ENCODE results near the gene ATP8A1. TPM values are rescaled to one million over a fixed set of nuclear protein-coding genes. Genes with fewer than 3 reads are reported as not detected.

ATP8A1 gene
- total RNA-seq, 2 donors from 2014 or later: 18.6 to 74.0 TPM

DNA sequence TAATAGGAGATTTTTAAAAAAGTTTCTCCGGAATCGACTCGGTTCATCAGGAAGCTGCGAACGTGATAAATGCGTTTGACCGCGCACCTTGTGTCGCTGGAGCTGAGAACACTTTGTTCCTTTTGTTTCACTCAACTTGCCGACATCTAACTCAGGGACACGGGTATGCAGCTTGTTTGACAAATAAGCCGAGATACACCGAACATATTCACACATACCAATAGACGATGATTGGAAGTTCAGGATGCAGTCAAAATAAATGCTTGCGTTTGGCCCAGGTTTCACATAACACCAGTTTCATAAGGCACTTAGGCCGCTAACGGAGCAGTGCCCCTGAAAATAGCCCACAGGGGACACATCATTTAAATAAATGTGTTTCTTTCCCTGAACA lies 260.5 kb downstream of the ATP8A1 start:
- no peak overlapping the region for H3K27ac ChIP-seq
- H3K36me3 ChIP-seq: no peaks in the 10 kb centered on the region
- H3K4me1 ChIP-seq (replicated peaks): peaks cover 5% of the 10 kb centered on the region
- intact Hi-C loops (cut with DNase I): no loop called here
- H3K4me3 ChIP-seq: no peak overlapping the region
- WGBS: 20% methylated on average over 17 of the region's 17 CpGs
- DNase-seq (ENCODE audit: low spot score): no peak
- peaks cover 15% of the 10 kb centered on the region for H3K27me3 ChIP-seq (replicated peaks; ENCODE audit: insufficient read depth)
- H3K9me3 ChIP-seq: no peaks in the 10 kb centered on the region
- TF ChIP-seq POLR2A (IDR thresholded peaks at IDR 0.05) (no peak), POLR2AphosphoS5 (IDR thresholded peaks at IDR 0.05) (no peak)
- TF ChIP-seq, protein P1, sequence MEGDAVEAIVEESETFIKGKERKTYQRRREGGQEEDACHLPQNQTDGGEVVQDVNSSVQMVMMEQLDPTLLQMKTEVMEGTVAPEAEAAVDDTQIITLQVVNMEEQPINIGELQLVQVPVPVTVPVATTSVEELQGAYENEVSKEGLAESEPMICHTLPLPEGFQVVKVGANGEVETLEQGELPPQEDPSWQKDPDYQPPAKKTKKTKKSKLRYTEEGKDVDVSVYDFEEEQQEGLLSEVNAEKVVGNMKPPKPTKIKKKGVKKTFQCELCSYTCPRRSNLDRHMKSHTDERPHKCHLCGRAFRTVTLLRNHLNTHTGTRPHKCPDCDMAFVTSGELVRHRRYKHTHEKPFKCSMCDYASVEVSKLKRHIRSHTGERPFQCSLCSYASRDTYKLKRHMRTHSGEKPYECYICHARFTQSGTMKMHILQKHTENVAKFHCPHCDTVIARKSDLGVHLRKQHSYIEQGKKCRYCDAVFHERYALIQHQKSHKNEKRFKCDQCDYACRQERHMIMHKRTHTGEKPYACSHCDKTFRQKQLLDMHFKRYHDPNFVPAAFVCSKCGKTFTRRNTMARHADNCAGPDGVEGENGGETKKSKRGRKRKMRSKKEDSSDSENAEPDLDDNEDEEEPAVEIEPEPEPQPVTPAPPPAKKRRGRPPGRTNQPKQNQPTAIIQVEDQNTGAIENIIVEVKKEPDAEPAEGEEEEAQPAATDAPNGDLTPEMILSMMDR (IDR thresholded peaks at IDR 0.05): no peak

DNA sequence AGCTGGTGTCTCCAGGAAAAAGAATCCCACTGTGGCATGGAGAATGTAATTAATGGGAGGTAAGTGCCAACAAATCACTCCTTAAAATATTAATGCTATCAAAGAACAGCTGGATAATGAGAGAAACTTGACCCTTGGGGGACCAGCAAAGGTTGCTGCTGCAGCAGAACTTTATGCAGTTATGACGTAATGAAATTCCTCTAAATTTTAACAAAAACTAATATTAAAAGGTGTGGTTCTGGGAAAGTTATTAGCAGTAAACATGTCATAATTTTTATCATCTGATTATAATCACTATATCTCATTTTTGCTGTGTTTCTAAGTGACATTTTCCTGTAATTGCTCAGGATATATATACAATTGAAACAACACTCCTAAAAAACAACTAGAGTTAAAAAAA lies 261.3 kb downstream of the ATP8A1 start:
- Histone ChIP-seq H3K27ac (no peak overlapping the region), H3K27me3 (replicated peaks; ENCODE audit: insufficient read depth) (peaks cover 15% of the 10 kb centered on the region), H3K9me3 (no peaks in the 10 kb centered on the region), H3K4me1 (replicated peaks) (peaks cover 5% of the 10 kb centered on the region), H3K36me3 (no peaks in the 10 kb centered on the region), H3K4me3 (no peak overlapping the region)
- intact Hi-C loops (cut with DNase I): no loop called here
- TF ChIP-seq POLR2AphosphoS5 (IDR thresholded peaks at IDR 0.05): no peak
- TF ChIP-seq POLR2A (IDR thresholded peaks at IDR 0.05): no peak
- TF ChIP-seq, protein P1 (IDR thresholded peaks at IDR 0.05): no peak
- 94% methylated on average over 1 of the region's 1 CpG for WGBS
- DNase-seq (ENCODE audit: low spot score): no peak

DNA sequence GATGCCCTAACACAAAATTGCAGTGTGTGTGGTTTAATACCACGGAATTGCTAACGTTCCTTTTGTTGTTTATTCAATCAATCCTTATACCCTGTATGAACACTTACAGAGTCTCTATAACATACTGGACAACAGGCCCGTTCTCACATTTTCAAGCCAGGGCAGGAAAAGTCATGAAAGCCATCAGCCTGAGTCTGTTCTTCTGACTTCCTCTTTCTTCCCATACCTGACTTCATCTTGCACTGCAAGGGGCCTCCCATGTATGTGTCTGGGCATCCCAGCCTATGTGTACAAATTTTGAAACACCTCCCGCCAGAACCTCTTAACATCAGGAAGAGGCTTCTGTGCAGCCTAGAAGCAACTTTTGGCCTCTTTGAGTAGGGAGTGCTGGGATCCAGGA lies 264.5 kb downstream of the ATP8A1 start:
- Histone ChIP-seq H3K4me3 (no peak overlapping the region), H3K9me3 (no peaks in the 10 kb centered on the region), H3K27ac (no peak overlapping the region), H3K4me1 (replicated peaks) (no peaks in the 10 kb centered on the region), H3K27me3 (replicated peaks; ENCODE audit: insufficient read depth) (peaks cover 6% of the 10 kb centered on the region), H3K36me3 (no peaks in the 10 kb centered on the region)
- TF ChIP-seq, protein P1 (IDR thresholded peaks at IDR 0.05): no peak
- TF ChIP-seq POLR2AphosphoS5 (IDR thresholded peaks at IDR 0.05) (no peak), POLR2A (IDR thresholded peaks at IDR 0.05) (no peak)
- WGBS: 91% methylated on average over 4 of the region's 4 CpGs
- no peak for DNase-seq (ENCODE audit: low spot score)
- intact Hi-C loops (cut with DNase I): no loop called here

DNA sequence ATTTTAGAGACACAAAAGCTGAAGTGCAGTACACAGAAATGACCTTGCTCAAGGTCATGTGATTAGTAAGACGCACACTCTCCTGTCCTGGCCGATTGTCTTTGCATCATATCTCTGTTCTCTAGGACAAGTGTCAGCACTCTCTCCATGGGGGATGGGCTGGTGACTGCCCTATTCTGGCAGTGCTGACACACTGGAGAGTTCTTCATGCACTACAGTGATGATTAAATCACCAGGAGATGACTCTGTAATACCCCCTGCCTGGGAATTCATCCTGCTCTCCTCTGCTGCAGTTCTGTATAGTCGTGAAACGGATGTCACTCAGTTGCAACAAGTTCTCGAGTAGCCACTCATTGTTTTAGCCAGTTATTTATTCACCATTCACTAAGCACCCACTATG lies 264.9 kb downstream of the ATP8A1 start:
- no peaks in the 10 kb centered on the region for H3K36me3 ChIP-seq
- 72% methylated on average over 5 of the region's 5 CpGs for WGBS
- no peak overlapping the region for H3K4me3 ChIP-seq

DNA sequence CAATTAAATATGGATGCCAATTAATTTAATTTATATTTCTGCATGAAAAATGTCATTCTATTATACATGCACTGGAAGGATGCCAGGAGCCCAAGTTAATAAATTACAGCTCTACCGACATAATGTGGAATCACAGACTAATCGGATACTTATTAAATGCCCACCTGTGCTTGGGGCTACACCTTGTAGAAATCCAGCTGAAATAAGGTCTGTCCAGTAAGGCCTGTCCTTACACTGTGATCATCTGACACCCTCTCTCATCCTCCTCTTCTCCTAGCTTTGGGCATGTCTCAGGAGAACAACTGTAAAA lies 265.6 kb downstream of the ATP8A1 start:
- TF ChIP-seq POLR2AphosphoS5 (IDR thresholded peaks at IDR 0.05): no peak
- TF ChIP-seq POLR2A (IDR thresholded peaks at IDR 0.05): no peak
- TF ChIP-seq, protein P1 (IDR thresholded peaks at IDR 0.05): no peak
- no peak for DNase-seq (ENCODE audit: low spot score)
- intact Hi-C loops (cut with DNase I): no loop called here
- no peak overlapping the region for H3K4me3 ChIP-seq
- H3K36me3 ChIP-seq: no peaks in the 10 kb centered on the region
- peaks cover 6% of the 10 kb centered on the region for H3K27me3 ChIP-seq (replicated peaks; ENCODE audit: insufficient read depth)
- WGBS: 55% methylated on average over 2 of the region's 2 CpGs
- H3K27ac ChIP-seq: no peak overlapping the region
- H3K9me3 ChIP-seq: no peaks in the 10 kb centered on the region
- no peaks in the 10 kb centered on the region for H3K4me1 ChIP-seq (replicated peaks)

More for the DNA sequence above, 264.9 kb downstream of the ATP8A1 start:
- H3K27ac ChIP-seq: no peak overlapping the region
- TF ChIP-seq, protein P1 (IDR thresholded peaks at IDR 0.05): no peak
- no peak for TF ChIP-seq POLR2A (IDR thresholded peaks at IDR 0.05)
- TF ChIP-seq POLR2AphosphoS5 (IDR thresholded peaks at IDR 0.05): no peak
- H3K9me3 ChIP-seq: no peaks in the 10 kb centered on the region
- intact Hi-C loops (cut with DNase I): no loop called here
- H3K27me3 ChIP-seq (replicated peaks; ENCODE audit: insufficient read depth): peaks cover 6% of the 10 kb centered on the region
- DNase-seq (ENCODE audit: low spot score): no peak
- no peaks in the 10 kb centered on the region for H3K4me1 ChIP-seq (replicated peaks)

All from prostate gland (tissue), 2 donors.